Measurements from ENCODE around the gene SLC1A1.
A peak's percentile ranks its signal among the peaks of the same experiment; 100 is the strongest.
"Not testable (repeated sequence)": the region's sequence is repeated elsewhere in the genome, so short reads cannot be mapped to it uniquely, and the experiment has no call there.

The SLC1A1 gene

GRCh38 chr9:4603830-4604229, 113.6 kb downstream of the SLC1A1 start:
- DNase-seq (ENCODE audit: extremely low spot score, insufficient read length, low read depth), result no peak
- no peak for FAIRE-seq

GRCh38 chr9:4604678-4605095, 114.4 kb downstream of the SLC1A1 start:
- DNase-seq (ENCODE audit: extremely low spot score, insufficient read length, low read depth), result peak; percentile 53
- FAIRE-seq, result peak; percentile 86

GRCh38 chr9:4606033-4606432, 115.8 kb downstream of the SLC1A1 start:
- FAIRE-seq; DNase-seq (ENCODE audit: extremely low spot score, insufficient read length, low read depth): not testable (repeated sequence)

- no peak for FAIRE-seq
- DNase-seq (ENCODE audit: extremely low spot score, insufficient read length, low read depth), result no peak
Observed at GRCh38 chr9:4614627-4615026, 124.4 kb downstream of the SLC1A1 start.

- DNase-seq (ENCODE audit: extremely low spot score, insufficient read length, low read depth), result no peak
Observed at GRCh38 chr9:4615251-4615650, 125.0 kb downstream of the SLC1A1 start.

GRCh38 chr9:4615778-4616177, 125.5 kb downstream of the SLC1A1 start:
- FAIRE-seq (no peak), DNase-seq (ENCODE audit: extremely low spot score, insufficient read length, low read depth) (no peak)

More at GRCh38 chr9:4615251-4615650, 125.0 kb downstream of the SLC1A1 start:
- no peak for FAIRE-seq

- FAIRE-seq (no peak), DNase-seq (ENCODE audit: extremely low spot score, insufficient read length, low read depth) (no peak)
Observed at GRCh38 chr9:4617752-4618151, 127.5 kb downstream of the SLC1A1 start.

GRCh38 chr9:4618700-4619099, 128.4 kb downstream of the SLC1A1 start:
- DNase-seq (ENCODE audit: extremely low spot score, insufficient read length, low read depth), result no peak
- no peak for FAIRE-seq

GRCh38 chr9:4620057-4620765, 129.9 kb downstream of the SLC1A1 start:
- DNase-seq (ENCODE audit: extremely low spot score, insufficient read length, low read depth), result no peak
- FAIRE-seq, result no peak

- FAIRE-seq (no peak), DNase-seq (ENCODE audit: extremely low spot score, insufficient read length, low read depth) (no peak)
Observed at GRCh38 chr9:4620881-4621555, 130.8 kb downstream of the SLC1A1 start.

- FAIRE-seq (no peak), DNase-seq (ENCODE audit: extremely low spot score, insufficient read length, low read depth) (no peak)
Observed at GRCh38 chr9:4622016-4622415, 131.7 kb downstream of the SLC1A1 start.

- DNase-seq (ENCODE audit: extremely low spot score, insufficient read length, low read depth), result no peak
- no peak for FAIRE-seq
Observed at GRCh38 chr9:4630836-4631235, 140.6 kb downstream of the SLC1A1 start.

All from GM18507 (cell line).